ENCODE data around the gene PTPRN2.
"Not testable (repeated sequence)": the region's sequence is repeated elsewhere in the genome, so short reads cannot be mapped to it uniquely, and the experiment has no call there.

The PTPRN2 gene

DNA sequence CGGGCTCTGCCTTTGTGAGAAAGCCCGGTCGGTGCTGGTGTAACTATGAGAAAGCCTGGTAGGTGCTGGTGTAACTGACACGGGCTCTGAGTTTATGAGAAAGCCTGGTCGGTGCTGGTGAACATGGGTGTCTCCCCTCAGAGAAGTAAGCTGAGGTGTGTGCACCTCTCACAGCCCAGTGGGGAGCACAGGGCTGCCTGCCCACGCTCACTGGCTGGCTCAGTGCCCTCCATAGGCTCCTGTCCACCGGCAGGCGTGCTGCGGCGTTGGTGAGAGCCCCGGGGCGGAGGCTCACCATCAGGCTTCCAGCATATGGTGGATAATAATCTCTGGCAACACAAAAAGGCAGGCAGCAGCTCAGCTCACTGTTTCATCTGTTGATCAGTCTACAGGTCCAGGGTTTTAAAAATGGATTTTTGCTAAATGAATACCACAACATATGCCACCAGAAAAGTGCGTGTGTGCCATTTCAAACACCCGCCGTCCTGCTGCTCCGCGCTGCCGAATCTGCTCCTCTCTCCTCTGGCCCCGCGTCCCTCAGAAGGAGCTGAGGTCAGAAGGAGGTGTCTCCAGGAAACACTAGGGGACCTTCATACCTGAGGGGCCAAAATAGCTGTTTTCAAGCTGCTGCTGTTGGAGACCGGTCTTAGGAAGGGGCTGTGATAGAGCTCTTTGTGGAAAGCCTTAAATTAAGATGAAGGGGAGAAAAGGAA lies 885.2 kb downstream of the PTPRN2 start:
- DNase-seq: no peak

DNA sequence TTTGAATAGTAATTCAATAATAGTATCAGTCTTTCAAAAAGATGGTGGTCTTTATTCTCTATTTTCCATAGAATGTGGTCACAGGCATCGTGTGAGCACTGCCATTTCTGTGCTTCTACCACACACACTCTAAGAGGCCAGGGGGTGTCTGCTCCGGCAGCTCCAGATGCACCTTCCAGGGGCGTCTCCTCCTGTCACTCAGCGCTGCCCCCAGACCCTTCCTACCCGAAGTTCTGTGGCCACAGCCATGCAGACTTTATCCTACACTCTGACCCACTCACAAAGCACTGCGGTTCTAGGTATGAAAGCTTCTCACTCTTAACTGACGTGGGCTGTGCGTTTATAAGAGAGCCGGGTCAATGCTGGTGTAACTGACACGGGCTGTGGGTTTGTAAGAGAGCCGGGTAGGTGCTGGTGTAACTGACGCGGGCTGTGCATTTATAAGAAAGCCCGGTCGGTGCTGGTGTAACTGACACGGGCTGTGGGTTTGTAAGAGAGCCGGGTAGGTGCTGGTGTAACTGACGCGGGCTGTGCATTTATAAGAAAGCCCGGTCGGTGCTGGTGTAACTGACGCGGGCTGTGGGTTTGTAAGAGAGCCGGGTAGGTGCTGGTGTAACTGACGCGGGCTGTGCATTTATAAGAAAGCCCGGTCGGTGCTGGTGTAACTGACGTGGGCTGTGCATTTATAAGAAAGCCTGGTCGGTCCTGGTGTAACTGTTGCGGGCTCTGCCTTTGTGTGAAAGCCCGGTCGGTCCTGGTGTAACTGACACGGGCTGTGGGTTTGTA lies 886.0 kb downstream of the PTPRN2 start:
- DNase-seq: not testable (repeated sequence)

DNA sequence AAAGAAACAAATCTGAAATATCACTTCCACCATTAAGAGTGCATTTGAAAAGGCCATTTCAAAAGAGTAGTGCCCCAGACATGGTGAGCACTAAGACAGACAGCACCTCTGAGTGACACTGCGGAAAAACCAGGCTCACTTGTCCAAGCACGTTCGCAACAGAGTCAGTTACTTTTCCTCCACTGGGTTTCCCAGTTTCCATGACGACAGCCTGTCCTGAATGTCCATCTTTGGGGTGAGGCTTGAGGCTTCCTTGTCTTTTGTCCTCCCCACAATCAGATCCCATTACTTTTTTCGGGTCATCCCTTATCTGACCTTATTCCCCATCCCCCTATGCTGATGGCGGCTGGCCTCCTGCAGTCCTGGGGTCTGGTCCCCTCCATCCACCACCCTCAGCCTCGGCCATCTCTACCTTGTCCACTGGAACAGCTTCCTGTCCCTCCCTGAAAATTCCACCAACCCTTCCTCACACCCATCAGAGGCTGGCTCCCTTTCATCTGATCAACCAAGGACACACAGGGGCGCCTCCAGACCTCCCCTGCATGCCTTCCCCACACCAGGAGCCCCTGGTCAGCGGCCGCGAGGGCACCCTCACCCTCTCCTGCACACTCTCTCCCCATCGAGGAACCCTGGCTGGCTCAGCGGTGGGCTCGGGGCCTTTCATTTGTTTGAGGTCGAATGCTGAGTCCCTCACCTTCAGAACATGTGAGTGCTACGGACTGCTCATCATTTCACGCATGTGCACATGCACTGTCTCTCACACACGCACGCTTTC lies 887.2 kb downstream of the PTPRN2 start:
- DNase-seq: no peak

DNA sequence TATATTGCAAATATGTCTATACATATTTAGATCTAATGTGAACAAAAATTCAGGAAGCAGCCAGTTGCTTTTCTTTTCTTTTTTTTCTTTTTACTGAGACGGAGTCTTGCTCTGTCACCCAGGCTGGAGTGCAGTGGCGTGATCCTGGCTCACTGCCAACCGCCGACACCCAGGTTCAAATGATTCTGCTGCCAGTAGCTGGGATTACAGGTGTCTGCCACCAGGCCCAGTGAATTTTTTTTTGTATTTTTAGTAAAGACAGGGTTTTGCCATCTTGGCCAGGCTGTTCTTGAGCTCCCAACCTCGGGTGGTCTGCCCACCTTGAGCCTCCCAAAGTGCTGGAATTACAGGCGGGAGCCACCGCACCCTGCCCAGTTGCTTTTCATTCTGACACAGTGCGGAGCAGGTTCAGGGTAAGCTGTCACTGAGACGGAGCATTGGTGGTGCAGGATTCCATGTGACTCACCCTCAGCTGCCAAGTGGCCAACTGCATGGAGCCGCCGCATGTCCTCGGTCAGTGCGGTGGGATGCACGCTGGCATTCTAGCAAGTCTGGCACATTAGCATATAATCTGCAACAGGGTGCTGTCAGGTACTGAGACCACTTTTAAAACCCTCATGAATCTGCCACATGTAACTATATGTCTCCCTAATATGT lies 888.1 kb downstream of the PTPRN2 start:
- DNase-seq: no peak

DNA sequence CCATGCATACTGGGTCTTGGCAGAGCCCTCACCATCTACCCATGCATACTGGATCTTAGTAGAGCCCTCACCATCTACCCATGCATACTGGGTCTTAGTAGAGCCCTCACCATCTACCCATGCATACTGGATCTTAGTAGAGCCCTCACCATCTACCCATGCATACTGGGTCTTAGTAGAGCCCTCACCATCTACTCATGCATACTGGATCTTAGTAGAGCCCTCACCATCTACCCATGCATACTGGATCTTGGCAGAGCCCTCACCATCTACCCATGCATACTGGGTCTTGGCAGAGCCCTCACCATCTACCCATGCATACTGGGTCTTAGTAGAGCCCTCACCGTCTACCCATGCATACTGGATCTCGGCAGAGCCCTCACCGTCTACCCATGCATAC lies 890.3 kb downstream of the PTPRN2 start:
- not testable (repeated sequence) for DNase-seq

DNA sequence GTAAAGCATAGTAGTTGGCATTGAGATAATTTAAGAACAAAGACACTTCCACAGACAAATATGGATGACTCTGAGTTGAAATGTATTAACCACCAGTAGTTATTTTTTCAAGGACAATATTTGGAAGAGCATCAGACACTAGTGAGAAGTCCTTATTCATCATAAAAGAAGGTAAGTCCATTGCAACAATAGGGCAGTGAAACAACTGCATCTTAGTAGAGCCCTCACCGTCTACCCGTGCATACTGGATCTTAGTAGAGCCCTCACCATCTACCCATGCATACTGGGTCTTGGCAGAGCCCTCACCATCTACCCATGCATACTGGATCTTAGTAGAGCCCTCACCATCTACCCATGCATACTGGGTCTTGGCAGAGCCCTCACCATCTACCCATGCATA lies 892.0 kb downstream of the PTPRN2 start:
- not testable (repeated sequence) for DNase-seq

DNA sequence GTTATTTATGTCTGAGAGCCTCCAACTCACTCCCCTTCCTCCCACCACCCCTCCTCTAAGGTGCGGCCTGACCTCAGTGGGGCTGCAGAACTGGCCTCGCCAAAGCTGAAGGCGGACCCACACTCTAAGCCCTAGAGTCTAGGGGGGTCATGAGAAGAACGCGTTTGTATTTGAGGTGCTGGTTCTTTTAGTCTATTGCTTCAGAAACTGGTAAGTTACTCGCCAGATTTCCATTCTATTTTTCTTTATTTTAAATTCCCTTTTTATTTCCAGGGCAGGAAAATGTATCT lies 893.3 kb downstream of the PTPRN2 start:
- no peak for DNase-seq

DNA sequence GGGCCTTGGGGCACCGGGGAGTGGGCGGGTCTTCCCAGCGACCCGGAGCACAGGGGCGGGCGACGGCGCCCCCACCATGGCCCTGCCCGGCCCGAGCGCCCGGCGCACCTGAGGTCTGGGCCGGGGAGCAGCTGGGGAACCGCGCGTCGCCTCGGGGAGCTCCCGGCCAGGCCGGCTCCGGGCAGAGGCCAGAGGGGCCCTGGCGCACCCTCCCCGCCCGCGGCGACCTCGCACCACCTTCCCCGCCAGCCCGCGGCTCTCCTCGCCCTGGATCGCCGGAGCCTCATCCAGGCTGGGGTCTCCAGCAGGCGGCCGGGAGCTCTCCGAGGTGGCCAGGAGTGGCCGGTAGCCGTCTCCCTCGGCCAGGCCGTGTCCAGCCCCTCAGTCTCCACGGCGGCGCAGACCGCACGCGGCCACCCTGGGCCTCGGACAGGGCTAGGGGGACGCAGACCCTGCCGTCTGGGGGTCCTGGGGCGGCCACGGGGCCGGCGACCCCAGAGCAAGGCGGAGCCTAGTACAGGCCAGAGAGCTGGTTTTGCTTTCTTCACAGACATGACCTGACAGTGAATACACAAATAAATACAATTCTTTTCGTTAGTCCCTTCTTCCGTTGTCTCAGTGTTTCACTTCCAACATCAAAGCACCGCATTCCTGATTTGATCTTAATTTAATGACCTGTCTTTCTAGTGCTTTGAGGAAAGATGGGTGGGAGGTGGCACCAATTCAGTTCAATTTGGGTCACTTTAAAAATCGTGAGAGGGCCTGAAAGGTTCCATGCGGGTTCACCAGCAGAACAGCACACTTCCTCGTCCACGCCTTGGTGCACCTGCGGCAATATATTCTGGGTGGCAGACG lies 893.9 kb downstream of the PTPRN2 start:
- no peak for DNase-seq

DNA sequence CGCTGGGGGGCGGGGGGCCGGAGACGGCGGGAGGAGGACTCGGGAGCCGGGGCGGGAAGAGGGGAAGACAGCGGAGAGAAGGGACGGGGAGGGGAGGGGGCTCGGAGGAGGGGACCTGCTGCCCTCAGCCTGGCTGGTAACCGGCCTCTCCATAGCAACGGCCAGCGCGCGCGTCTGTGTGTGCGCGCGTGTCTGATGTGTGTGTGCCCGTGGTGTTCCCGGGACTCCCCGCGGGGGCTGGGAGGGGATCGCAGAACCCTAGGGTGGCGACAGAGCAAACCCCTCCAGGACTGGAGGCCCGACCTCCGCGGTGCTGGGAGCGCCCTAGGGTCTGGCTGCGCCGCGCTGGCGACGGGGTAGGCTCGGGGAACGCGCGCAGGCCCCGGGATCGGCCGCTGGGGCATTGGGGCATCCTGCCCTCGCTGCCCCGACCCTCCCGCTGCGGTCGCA lies 894.5 kb downstream of the PTPRN2 start:
- DNase-seq: no peak

DNA sequence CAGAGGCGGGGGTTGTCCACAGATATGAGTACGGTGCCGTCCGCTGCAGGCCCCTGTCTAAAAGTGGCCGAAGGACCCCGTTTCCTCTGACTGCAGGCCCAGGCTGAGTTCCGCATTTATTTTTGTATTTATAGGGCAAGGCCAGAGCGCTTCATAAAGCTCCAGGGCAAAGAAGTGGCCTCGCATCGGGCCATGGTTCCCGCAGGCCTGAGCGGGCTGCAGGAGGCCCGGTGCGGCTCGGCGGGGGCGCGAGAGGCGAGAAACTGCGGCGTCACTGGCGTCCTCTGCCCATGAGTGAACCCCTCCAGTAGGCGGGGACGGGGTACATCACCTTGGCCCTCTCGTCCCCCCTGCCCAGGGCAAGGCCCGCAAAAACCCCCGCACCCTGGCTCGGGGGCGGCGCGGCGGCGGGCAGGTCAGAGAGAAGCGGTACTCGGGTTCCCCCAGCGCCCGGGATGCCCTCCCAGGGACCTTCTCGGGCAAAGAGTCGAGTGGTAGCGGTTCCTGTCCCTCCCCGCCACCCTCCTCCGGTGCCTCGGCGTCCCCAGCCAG lies 895.1 kb downstream of the PTPRN2 start:
- no peak for DNase-seq

DNA sequence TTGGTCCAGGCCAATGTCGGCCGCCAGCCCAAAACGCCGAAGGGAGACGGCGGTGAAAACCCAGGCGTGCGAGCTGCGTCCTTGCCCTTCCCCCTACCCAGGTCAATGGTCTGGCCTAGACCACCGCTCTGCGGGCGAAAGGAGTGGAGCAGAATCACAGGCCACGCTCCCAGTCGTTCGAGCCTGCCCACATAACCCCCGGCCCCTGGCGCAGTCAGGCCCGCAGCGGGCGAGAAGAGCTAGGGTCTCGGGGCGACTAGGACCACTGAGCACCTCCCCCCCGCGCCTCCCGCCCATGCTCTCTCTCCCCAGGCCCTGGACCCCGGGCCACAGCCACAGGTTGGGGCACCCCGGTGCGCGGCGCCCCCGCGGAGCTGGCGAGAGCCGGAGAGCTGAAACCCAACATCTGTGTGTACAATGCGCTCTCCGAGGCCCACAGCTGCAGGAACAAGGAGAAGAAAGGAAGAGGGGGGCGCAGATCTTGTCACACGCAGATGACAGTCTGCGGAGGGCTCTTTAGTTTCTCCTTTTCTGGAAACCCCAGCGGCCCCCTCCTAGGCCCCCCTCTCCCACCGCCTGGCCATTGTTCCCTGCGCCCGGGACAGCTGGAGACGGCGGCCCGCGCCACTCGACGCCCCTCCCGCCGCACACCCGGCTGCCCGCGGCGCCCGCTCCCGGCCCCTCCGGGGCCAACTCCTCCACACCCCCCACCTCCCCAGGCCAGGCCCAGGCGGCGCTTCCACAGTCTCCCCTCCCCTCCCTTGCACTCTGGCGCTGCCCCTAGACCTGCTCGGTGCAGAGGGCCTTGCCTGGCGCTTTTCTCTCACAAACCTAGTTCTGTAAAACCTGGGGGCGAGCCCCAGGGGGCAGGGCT lies 895.8 kb downstream of the PTPRN2 start:
- DNase-seq: no peak

DNA sequence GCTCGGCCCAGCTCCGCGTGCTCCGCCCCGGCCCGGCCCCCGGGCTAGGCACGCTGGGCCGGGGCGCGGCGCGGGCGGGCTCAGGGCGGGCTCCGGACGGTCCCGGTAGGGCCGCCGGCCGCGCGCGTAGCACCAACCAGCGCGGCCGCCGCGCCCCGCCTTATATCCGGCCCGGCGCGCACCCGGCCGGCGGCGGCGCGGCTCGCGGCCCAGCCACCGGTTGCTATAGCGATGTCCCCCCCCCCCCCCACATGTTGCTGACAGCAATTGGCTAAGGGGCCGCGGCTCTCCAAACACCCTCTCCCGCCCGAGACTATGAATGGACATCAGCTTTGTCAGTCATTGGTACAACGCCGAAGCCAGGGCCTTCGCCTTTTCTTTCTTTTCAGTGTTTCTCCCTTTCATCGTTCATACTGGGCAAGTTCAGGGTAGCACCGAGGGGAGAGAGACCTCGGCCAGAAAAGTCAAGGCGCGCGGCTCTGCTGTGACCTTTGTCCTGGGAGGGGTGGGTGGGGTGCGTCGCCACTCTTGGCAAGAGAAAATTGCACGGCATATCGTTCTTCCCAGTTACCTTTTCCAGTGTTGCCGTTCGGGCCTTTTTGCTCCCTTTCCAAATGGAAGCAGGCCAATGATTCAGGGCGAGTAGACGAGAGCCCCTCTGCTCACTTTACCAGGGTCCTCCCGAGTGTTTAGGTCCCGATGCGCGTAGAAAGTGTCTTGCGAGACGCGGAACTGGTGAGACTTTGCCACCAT lies 896.6 kb downstream of the PTPRN2 start:
- no peak for DNase-seq

DNA sequence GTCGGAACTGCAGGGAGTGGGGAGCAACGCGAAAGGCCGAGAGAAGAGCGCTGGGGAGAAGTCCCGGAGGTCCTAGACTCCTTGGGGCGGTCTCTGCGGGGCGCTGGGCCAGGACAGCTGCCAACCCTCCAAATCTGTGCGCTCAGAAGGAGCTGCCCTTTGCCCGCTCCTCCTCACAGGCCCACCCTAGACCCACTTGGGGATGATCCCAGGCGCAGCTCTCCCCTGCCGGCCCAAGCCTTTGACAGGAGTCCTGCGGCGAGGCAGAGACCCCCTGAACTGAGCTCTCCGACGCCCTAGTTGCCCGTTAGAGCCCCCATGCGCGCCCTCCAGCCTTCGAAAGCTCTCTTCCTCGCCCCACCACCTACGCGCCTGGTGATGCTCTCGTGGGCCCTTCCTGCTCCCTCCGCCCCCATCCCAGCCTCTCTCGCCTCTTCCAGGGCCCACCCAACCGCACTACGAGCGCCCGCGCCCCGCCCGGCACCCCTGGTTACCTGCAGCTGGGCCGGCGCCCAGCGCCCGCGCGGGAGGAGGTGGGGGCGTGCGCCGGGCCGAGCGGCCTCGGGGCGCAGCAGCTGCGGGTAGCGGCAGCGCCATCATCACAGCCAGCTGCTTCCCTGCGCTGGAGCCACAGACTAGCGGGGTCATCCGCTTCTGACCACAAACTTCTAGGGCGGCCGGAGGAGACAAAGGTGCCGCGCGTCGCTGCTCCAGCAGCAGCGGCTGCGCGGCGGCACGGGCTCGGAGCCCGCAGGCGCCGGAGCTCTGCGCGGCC lies 897.4 kb downstream of the PTPRN2 start:
- no peak for DNase-seq

DNA sequence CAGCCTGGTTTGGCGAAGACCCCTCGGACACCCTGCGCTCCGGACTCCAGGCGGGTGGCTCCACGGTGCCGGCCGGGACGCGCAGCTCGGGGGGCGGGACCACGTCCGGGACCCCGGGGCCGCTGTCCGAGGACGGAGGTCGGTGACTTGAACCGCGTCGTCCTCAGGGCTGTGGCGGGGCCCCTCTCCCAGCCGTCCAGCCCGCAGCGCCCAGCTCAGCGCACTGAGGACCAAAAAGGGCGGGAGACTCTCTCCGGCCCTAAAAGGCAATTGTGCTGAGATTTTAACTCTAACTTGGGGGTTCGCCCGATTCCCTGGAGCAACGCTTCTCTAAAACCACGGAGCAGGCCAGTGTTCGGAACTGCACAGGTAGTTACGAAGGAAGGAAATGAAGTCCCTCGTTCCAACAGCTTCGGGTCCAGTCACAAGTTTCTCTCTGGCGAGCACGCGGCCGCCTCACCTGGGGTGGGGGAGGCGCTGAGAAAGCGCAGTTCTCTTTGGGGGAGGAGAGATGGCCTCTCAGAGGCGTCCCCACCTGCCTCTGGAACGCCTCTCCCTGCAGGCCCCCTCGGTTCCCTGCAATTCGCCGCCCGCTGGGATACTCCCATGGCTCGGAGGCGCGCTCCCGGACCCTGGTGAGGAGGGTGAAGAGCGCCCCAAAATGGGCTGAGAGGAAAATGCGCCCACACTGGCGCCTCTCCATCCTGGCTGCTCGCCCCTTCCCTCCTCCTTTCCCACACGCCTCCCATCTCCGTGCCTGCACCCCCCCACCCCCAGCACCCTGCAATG lies 898.2 kb downstream of the PTPRN2 start:
- DNase-seq: no peak

DNA sequence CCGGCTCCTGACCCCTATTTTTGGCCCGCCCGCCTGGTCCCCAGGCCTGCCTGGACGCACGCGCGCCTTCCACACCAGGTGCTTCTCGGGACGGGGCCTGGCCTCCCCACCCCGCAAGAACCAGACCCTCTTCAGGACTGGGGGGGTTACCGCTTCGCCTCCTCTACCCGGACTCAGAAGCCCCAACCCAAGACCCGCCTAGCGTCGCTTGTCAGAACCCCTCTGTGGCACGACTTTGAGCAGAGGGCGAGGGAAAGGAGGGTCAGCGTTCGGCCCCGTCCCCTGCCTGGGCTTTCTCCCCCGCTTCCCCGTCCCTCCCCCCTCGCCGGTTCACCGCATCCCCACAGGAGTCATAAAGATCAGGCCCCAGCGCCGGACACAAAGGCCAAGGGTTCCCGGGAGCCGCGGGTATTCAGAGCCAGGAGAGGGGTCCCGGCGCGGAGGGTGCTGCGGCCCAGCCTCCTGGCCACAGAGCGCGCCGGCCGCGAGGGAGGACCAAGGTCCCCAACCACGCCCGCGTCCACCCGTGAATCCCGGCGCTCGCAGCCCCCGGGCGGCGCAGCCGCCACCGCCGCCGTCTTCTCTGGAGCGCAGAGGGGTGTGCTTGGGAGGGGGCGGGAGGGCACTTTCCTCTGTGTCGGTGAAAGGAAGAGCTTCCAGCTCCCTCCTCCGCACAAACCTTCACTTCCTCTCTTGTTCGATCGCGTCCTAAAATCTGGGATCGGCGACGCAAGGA lies 898.9 kb downstream of the PTPRN2 start:
- no peak for DNase-seq

DNA sequence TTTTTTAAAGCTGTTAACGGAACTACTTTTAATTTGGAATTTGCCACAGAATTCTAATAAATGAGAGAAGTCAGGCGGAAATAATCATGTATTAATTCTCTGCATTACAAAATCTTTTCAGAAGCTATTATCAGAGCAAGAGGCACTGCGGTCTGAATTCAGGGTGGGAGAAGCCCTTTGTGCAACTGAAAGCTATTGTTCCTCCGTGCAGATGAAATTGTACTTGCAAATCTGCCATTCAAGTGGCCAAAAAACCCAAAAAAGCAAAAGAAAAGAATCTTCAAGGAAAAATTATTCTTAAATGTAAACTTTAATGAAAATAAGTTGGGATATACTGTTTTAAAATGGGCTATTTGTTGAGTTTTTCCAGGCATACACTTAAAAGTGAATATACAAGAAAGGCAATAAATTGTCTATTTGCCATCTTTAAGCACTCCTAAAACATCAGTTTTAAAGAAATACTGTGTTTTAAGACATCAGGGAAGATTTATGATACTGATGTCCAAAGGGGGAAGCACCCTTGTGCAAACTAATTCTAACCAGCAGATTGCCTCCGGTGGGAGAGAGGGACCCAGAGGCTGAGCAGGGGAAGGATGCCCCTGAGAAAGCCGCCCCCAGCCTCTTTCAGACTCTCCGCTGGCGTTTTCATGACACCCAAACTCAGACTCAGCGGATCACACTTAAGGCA lies 899.6 kb downstream of the PTPRN2 start:
- no peak for DNase-seq

DNA sequence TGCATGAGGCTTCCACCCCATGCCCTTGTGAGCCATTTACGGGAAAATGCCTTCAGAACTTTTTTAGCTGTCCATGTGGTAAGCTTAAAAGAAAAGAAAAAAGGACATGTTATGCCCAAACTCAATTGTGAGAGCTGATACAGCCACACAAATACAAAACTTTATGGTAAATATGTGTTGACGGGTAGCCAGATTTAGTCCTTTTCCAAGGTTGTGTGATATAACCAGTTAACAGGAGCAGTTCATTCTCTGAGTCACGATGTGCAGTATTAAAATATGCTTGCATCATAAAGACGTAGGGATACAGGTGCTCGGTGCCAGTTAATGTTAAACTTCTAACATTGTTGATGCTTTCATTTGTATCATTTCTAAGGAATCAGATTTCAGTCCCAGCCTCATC lies 900.5 kb downstream of the PTPRN2 start:
- DNase-seq: no peak
